Mesendoderm (in vitro differentiated cells): ENCODE results near the gene RAET1E.

Experiments used
- DNase-seq: peaks from one replicate; pipeline ENCODE4 v3.0.0; 2013
- H2AK5ac ChIP-seq: 2 replicates; pipeline ENCODE4 v1.6.1; 2013; ENCODE audit warnings: low read length, inconsistent platforms
- H2BK120ac ChIP-seq: 2 replicates; pipeline ENCODE4 v1.6.1; 2013; ENCODE audit warnings: low read depth, mild to moderate bottlenecking, low read length, moderate library complexity, mixed read lengths
- H2BK15ac ChIP-seq: replicated peaks from 2 replicates; pipeline ENCODE4 v1.6.1; 2013; ENCODE audit warnings: low read depth, mild to moderate bottlenecking, moderate library complexity
- H2BK5ac ChIP-seq: 2 replicates; pipeline ENCODE4 v1.6.1; 2013; ENCODE audit warnings: low read length, inconsistent platforms
- H3K18ac ChIP-seq: 2 replicates; pipeline ENCODE4 v1.6.1; 2013; ENCODE audit warnings: mild to moderate bottlenecking, low read length, mixed read lengths
- H3K23ac ChIP-seq: one replicate; pipeline ENCODE4 v1.6.1; 2013; ENCODE audit warnings: low read length
- H3K27ac ChIP-seq: 2 replicates; pipeline ENCODE4 v1.5.1; 2013; ENCODE audit warnings: low read depth, mild to moderate bottlenecking, inconsistent platforms, low read length, moderate library complexity
- H3K27me3 ChIP-seq: 2 replicates; pipeline ENCODE4 v1.6.1; 2013; ENCODE audit warnings: low read length, control low read depth, mild to moderate bottlenecking, inconsistent platforms; ENCODE audit not compliant: insufficient read depth, poor library complexity
- H3K36me3 ChIP-seq: 2 replicates; pipeline ENCODE4 v1.6.1; 2013; ENCODE audit warnings: low read length, inconsistent platforms; ENCODE audit not compliant: control insufficient read depth, insufficient read depth
- H3K4ac ChIP-seq: one replicate; pipeline ENCODE4 v1.6.1; 2013; ENCODE audit warnings: low read depth, mild to moderate bottlenecking, low read length, moderate library complexity
- H3K4me1 ChIP-seq: 2 replicates; pipeline ENCODE4 v1.6.1; 2013; ENCODE audit warnings: low read depth, low read length, inconsistent platforms; ENCODE audit not compliant: control insufficient read depth
- H3K4me2 ChIP-seq: 2 replicates; pipeline ENCODE4 v1.6.1; 2013; ENCODE audit warnings: low read length
- H3K4me3 ChIP-seq: 2 replicates; pipeline ENCODE4 v1.5.1; 2013; ENCODE audit warnings: mild to moderate bottlenecking, low read length
- H3K56ac ChIP-seq: one replicate; pipeline ENCODE4 v1.6.1; 2013; ENCODE audit warnings: low read length
- H3K79me1 ChIP-seq: 2 replicates; pipeline ENCODE4 v1.6.1; 2013; ENCODE audit warnings: low read length, inconsistent platforms
- H3K79me2 ChIP-seq: 2 replicates; pipeline ENCODE4 v1.6.1; 2013; ENCODE audit warnings: mild to moderate bottlenecking, low read length; ENCODE audit not compliant: control insufficient read depth, insufficient read depth
- H3K9ac ChIP-seq: 2 replicates; pipeline ENCODE4 v1.6.1; 2013; ENCODE audit warnings: low read length, inconsistent platforms
- H4K5ac ChIP-seq: one replicate; pipeline ENCODE4 v1.6.1; 2013; ENCODE audit warnings: low read length
- H4K8ac ChIP-seq: one replicate; pipeline ENCODE4 v1.6.1; 2013; ENCODE audit warnings: low read depth, mild to moderate bottlenecking, control low read depth, low read length, moderate library complexity
- WGBS: extraction: QIAGEN DNeasy Blood & Tissue Kit; methylation state at CpG from one replicate; pipeline ENCODE4 v1.1.7; 2013; ENCODE audit warnings: low lambda C conversion rate, missing lambda C conversion rate; ENCODE audit not compliant: insufficient coverage; ENCODE audit errors: extremely low coverage; 5-methylcytosine and 5-hydroxymethylcytosine counted together

The RAET1E gene

GRCh38 chr6:149889326-149889725, 8.6 kb downstream of the RAET1E start:
- H3K27ac ChIP-seq = no peak overlapping the region
- no peak overlapping the region for H4K8ac ChIP-seq
- H3K27me3 ChIP-seq = no peaks in the 10 kb centered on the region
- H2BK120ac ChIP-seq = no peak overlapping the region
- no peak for DNase-seq
- no peak overlapping the region for H2BK5ac ChIP-seq
- H3K79me1 ChIP-seq = no peaks in the 10 kb centered on the region
- no peak overlapping the region for H3K56ac ChIP-seq
- no peak overlapping the region for H3K4ac ChIP-seq
- no CpG with 5 or more reads among the region's 7 CpGs for WGBS
- no peak overlapping the region for H2AK5ac ChIP-seq
- no peak overlapping the region for H3K9ac ChIP-seq
- no peak overlapping the region for H3K4me3 ChIP-seq
- no peak overlapping the region for H4K5ac ChIP-seq
- no peaks in the 10 kb centered on the region for H3K4me1 ChIP-seq
- H3K79me2 ChIP-seq = no peaks in the 10 kb centered on the region
- no peaks in the 10 kb centered on the region for H3K36me3 ChIP-seq
- H2BK15ac ChIP-seq = no peak overlapping the region
- no peak overlapping the region for H3K23ac ChIP-seq
- no peak overlapping the region for H3K18ac ChIP-seq
- no peak overlapping the region for H3K4me2 ChIP-seq

DNA sequence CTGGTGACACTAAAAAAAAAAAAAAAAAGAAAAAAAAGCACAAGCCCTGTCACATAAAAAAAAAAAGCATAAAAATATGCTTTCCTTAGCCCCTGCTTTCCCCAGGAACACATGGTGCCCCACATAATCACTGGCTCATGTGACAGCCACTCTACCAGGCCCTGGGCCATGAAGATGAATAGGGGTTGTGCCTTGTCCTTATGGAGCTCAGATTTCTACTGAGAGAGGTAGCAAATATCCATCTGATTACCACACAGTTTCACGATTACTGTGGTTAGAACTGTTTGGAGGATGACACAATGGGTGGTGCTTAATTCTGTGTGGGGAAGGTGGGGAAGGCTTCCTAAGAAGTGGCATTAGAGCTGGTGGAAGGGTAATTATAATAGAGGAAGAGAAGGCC, 9.3 kb downstream of the RAET1E start:
- Histone ChIP-seq H3K27me3 (no peaks in the 10 kb centered on the region), H3K27ac (no peak overlapping the region), H2BK5ac (no peak overlapping the region), H3K4me2 (no peak overlapping the region), H4K5ac (no peak overlapping the region), H3K36me3 (no peaks in the 10 kb centered on the region), H3K56ac (no peak overlapping the region), H3K4ac (no peak overlapping the region), H3K4me3 (no peak overlapping the region), H3K18ac (no peak overlapping the region), H2AK5ac (no peak overlapping the region), H3K9ac (no peak overlapping the region), H3K4me1 (no peaks in the 10 kb centered on the region), H2BK15ac (no peak overlapping the region), H4K8ac (no peak overlapping the region), H3K79me1 (no peaks in the 10 kb centered on the region), H3K23ac (no peak overlapping the region), H2BK120ac (no peak overlapping the region), H3K79me2 (no peaks in the 10 kb centered on the region)
- no peak for DNase-seq
- WGBS = no CpG with 5 or more reads among the region's 1 CpG

GRCh38 chr6:149888093-149888492, 9.8 kb downstream of the RAET1E start:
- no peak overlapping the region for H3K23ac ChIP-seq
- H3K18ac ChIP-seq = no peak overlapping the region
- no peaks in the 10 kb centered on the region for H3K36me3 ChIP-seq
- H2BK15ac ChIP-seq = no peak overlapping the region
- no peaks in the 10 kb centered on the region for H3K27me3 ChIP-seq
- no peak overlapping the region for H2AK5ac ChIP-seq
- no peak overlapping the region for H2BK5ac ChIP-seq
- no CpG with 5 or more reads among the region's 9 CpGs for WGBS
- no peaks in the 10 kb centered on the region for H3K79me1 ChIP-seq
- H3K9ac ChIP-seq = no peak overlapping the region
- H3K4me1 ChIP-seq = no peaks in the 10 kb centered on the region
- no peak overlapping the region for H2BK120ac ChIP-seq
- no peak overlapping the region for H3K4me2 ChIP-seq
- no peaks in the 10 kb centered on the region for H3K79me2 ChIP-seq
- H3K27ac ChIP-seq = no peak overlapping the region
- no peak overlapping the region for H4K8ac ChIP-seq
- H3K56ac ChIP-seq = no peak overlapping the region
- no peak overlapping the region for H3K4me3 ChIP-seq
- DNase-seq = no peak
- no peak overlapping the region for H3K4ac ChIP-seq
- H4K5ac ChIP-seq = no peak overlapping the region

DNA sequence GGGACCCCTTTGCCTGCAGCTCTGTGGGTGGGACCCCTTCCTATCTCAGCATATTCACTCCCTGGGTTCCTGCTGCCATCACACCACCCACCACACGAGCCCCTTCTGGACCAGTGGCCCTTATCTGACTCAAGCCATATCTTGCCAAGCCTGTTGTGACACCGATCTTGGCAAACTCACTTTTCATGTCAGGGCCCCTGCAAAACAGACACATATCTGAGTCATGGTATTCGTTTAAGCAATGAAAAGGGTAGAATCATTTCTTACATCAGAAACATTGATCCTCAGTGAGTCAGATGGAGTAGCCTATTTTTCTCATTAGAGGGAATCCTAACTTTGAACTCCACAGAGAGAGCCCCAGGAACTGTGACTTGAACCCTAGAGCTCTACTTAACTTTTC, 10.6 kb downstream of the RAET1E start:
- no peak overlapping the region for H2BK15ac ChIP-seq
- H3K4me2 ChIP-seq = no peak overlapping the region
- no peak overlapping the region for H4K8ac ChIP-seq
- no peak overlapping the region for H2BK5ac ChIP-seq
- H3K18ac ChIP-seq = no peak overlapping the region
- H3K27me3 ChIP-seq = no peaks in the 10 kb centered on the region
- no peak overlapping the region for H2AK5ac ChIP-seq
- no peaks in the 10 kb centered on the region for H3K79me2 ChIP-seq
- DNase-seq = no peak
- H3K23ac ChIP-seq = no peak overlapping the region
- no CpG with 5 or more reads among the region's 3 CpGs for WGBS
- H3K56ac ChIP-seq = no peak overlapping the region
- H4K5ac ChIP-seq = no peak overlapping the region
- H3K9ac ChIP-seq = no peak overlapping the region
- H3K79me1 ChIP-seq = no peaks in the 10 kb centered on the region
- no peak overlapping the region for H3K4ac ChIP-seq
- H3K4me1 ChIP-seq = no peaks in the 10 kb centered on the region
- H3K4me3 ChIP-seq = no peak overlapping the region
- no peak overlapping the region for H3K27ac ChIP-seq
- no peak overlapping the region for H2BK120ac ChIP-seq
- no peaks in the 10 kb centered on the region for H3K36me3 ChIP-seq

GRCh38 chr6:149885888-149886287, 12.0 kb downstream of the RAET1E start:
- Histone ChIP-seq H3K4me1 (no peaks in the 10 kb centered on the region), H3K4me3 (no peak overlapping the region), H3K36me3 (no peaks in the 10 kb centered on the region), H3K18ac (no peak overlapping the region), H2AK5ac (no peak overlapping the region), H3K56ac (no peak overlapping the region), H3K4ac (no peak overlapping the region), H2BK5ac (no peak overlapping the region), H3K27me3 (no peaks in the 10 kb centered on the region), H2BK120ac (no peak overlapping the region), H4K5ac (no peak overlapping the region), H3K4me2 (no peak overlapping the region), H3K23ac (no peak overlapping the region), H3K27ac (no peak overlapping the region), H3K9ac (no peak overlapping the region), H3K79me2 (no peaks in the 10 kb centered on the region), H2BK15ac (no peak overlapping the region), H3K79me1 (no peaks in the 10 kb centered on the region), H4K8ac (no peak overlapping the region)
- no peak for DNase-seq
- no CpG with 5 or more reads among the region's 3 CpGs for WGBS

DNA sequence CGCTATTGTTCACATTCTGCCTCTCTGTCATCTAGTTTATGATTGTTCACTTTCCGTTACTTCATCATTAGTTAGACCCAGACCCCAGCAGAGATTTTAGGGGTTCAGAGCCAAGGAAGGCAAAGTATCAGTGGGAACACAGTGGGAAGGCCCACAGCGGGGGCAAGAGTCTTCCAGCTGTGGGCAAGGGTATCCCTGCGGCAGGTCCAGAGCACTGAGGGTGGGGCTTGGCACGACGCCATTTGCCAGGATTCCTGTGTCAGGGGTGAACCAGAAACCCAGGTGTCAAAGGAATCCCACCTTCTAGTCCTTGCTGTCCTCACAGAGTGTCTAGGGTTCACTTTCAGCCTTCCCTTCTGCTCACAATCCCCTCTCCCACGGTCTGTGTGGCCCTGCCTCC, 13.3 kb downstream of the RAET1E start:
- Histone ChIP-seq H3K4ac (no peak overlapping the region), H3K9ac (no peak overlapping the region), H3K4me3 (no peak overlapping the region), H2BK120ac (no peak overlapping the region), H3K56ac (no peak overlapping the region), H3K79me2 (no peaks in the 10 kb centered on the region), H3K4me2 (no peak overlapping the region), H4K8ac (no peak overlapping the region), H3K4me1 (no peaks in the 10 kb centered on the region), H4K5ac (no peak overlapping the region), H2BK5ac (no peak overlapping the region), H3K27ac (no peak overlapping the region), H3K23ac (no peak overlapping the region), H3K27me3 (no peaks in the 10 kb centered on the region), H3K79me1 (no peaks in the 10 kb centered on the region), H2AK5ac (no peak overlapping the region), H3K18ac (no peak overlapping the region), H2BK15ac (no peak overlapping the region), H3K36me3 (no peaks in the 10 kb centered on the region)
- no CpG with 5 or more reads among the region's 7 CpGs for WGBS
- DNase-seq = no peak
